Vagina (tissue), 2 donors: ENCODE results near the gene CTXN3. TPM values are rescaled to one million over a fixed set of nuclear protein-coding genes. Genes with fewer than 3 reads are reported as not detected.

Experiments
- DNase-seq, 2 donors: peaks; one replicate each; pipeline ENCODE4 v3.0.0-alpha.2; 2017; ENCODE audit errors: extremely low spot score in 2 of 2
- H3K27ac ChIP-seq: fragments of 200-600 bp; sonication (generic); one replicate; pipeline ENCODE4 v1.5.1; 2019
- H3K27me3 ChIP-seq: fragments of 200-600 bp; sonication (generic); one replicate; pipeline ENCODE4 v1.5.1; 2019
- H3K36me3 ChIP-seq, 2 donors: fragments of 200-600 bp; sonication (generic); one replicate each; pipeline ENCODE4 v1.5.1; 2017 to 2019
- H3K4me1 ChIP-seq: fragments of 200-600 bp; sonication (generic); one replicate; pipeline ENCODE4 v1.5.1; 2019
- H3K4me3 ChIP-seq, 2 donors: fragments of 200-600 bp; sonication (generic); 1 replicate in 1 of 2; 2 replicates in 1 of 2; pipeline ENCODE4 v1.5.1; 2016 to 2019
- H3K9me3 ChIP-seq: fragments of 200-600 bp; sonication (generic); one replicate; pipeline ENCODE4 v1.5.1; 2019
- CTCF ChIP-seq, 3 experiments: fragments of 450-650 bp in 2 of 3; fragments of 200-600 bp in 1 of 3; sonication (generic) in 1 of 3; IDR thresholded peaks; one replicate each; pipeline ENCODE4 v1.5.1; 2017 to 2019; ENCODE audit warnings: antibody characterized with exemption in 3 of 3, mild to moderate bottlenecking in 2 of 3, moderate library complexity in 2 of 3
- POLR2A ChIP-seq, 2 donors: fragments of 450-650 bp; IDR thresholded peaks; one replicate each; pipeline ENCODE4 v1.6.1; 2017; ENCODE audit warnings: antibody characterized with exemption in 2 of 2, mild to moderate bottlenecking in 2 of 2, moderate library complexity in 2 of 2
- POLR2AphosphoS5 ChIP-seq, 2 donors: sonication (generic); formaldehyde crosslinking; IDR thresholded peaks; one replicate each; pipeline ENCODE4 v1.9.0; 2017; ENCODE audit warnings: antibody characterized with exemption in 2 of 2, mild to moderate bottlenecking in 2 of 2, low read depth in 1 of 2; ENCODE audit not compliant: insufficient read depth in 1 of 2
- intact Hi-C: fragments of 100-400 bp; cut with DNase I; formaldehyde crosslinking; loops from one replicate; pipeline ENCODE4 v1.15.1; 2023
- total RNA-seq: library from RNA; depleted of rRNA; stranded (reverse); fragments of >200 nt; gene quantifications from one replicate; pipeline ENCODE4 v1.2.3, GENCODE V29; 2016

CTXN3 gene
- total RNA-seq, 1 donor from 2014 or later, result not detected

GRCh38 chr5:127650022-127650421 is 1.1 kb downstream of the CTXN3 start:
- Histone ChIP-seq H3K4me3 (no peak overlapping the region), H3K9me3 (no peaks in the 10 kb centered on the region), H3K36me3 (no peaks in the 10 kb centered on the region), H3K27me3 (no peaks in the 10 kb centered on the region), H3K4me1 (peaks cover 9% of the 10 kb centered on the region), H3K27ac (no peak overlapping the region)
- intact Hi-C loops, result no loop called here
- DNase-seq, result no peak
- TF ChIP-seq POLR2A (IDR thresholded peaks at IDR 0.05), result no peak
- no peak for TF ChIP-seq CTCF (IDR thresholded peaks at IDR 0.05)
- no peak for TF ChIP-seq POLR2AphosphoS5 (IDR thresholded peaks at IDR 0.05; ENCODE audit: insufficient read depth in 1 of 2, low read depth in 1 of 2)

GRCh38 chr5:127650649-127651048 is 1.8 kb downstream of the CTXN3 start:
- H3K36me3 ChIP-seq, result no peaks in the 10 kb centered on the region
- no peak for TF ChIP-seq CTCF (IDR thresholded peaks at IDR 0.05)
- no peak for TF ChIP-seq POLR2A (IDR thresholded peaks at IDR 0.05)
- no peak for TF ChIP-seq POLR2AphosphoS5 (IDR thresholded peaks at IDR 0.05; ENCODE audit: insufficient read depth in 1 of 2, low read depth in 1 of 2)
- no peaks in the 10 kb centered on the region for H3K9me3 ChIP-seq
- DNase-seq, result no peak
- intact Hi-C loops, result no loop called here
- no peak overlapping the region for H3K27ac ChIP-seq
- H3K27me3 ChIP-seq, result no peaks in the 10 kb centered on the region
- H3K4me3 ChIP-seq, result no peak overlapping the region
- H3K4me1 ChIP-seq, result peaks cover 9% of the 10 kb centered on the region

- Histone ChIP-seq H3K9me3 (no peaks in the 10 kb centered on the region), H3K36me3 (no peaks in the 10 kb centered on the region), H3K4me1 (peaks cover 9% of the 10 kb centered on the region), H3K4me3 (no peak overlapping the region), H3K27me3 (no peaks in the 10 kb centered on the region), H3K27ac (no peak overlapping the region)
- no peak for DNase-seq
- intact Hi-C loops, result no loop called here
- no peak for TF ChIP-seq POLR2AphosphoS5 (IDR thresholded peaks at IDR 0.05; ENCODE audit: insufficient read depth in 1 of 2, low read depth in 1 of 2)
- no peak for TF ChIP-seq POLR2A (IDR thresholded peaks at IDR 0.05)
- no peak for TF ChIP-seq CTCF (IDR thresholded peaks at IDR 0.05)
These were observed 4.2 kb downstream of the CTXN3 start for GRCh38 chr5:127652952-127653611.

GRCh38 chr5:127656825-127657224 is 7.9 kb downstream of the CTXN3 start:
- H3K4me3 ChIP-seq, result no peak overlapping the region
- H3K27ac ChIP-seq, result no peak overlapping the region
- no peak for TF ChIP-seq POLR2AphosphoS5 (IDR thresholded peaks at IDR 0.05; ENCODE audit: insufficient read depth in 1 of 2, low read depth in 1 of 2)
- no peak for TF ChIP-seq CTCF (IDR thresholded peaks at IDR 0.05)
- no peak for TF ChIP-seq POLR2A (IDR thresholded peaks at IDR 0.05)
- H3K27me3 ChIP-seq, result no peaks in the 10 kb centered on the region
- no peak for DNase-seq
- intact Hi-C loops, result no loop called here
- H3K36me3 ChIP-seq, result no peaks in the 10 kb centered on the region
- H3K9me3 ChIP-seq, result no peaks in the 10 kb centered on the region
- no peaks in the 10 kb centered on the region for H3K4me1 ChIP-seq

- peaks cover 2% of the 10 kb centered on the region for H3K4me1 ChIP-seq
- TF ChIP-seq CTCF (IDR thresholded peaks at IDR 0.05) (no peak), POLR2AphosphoS5 (IDR thresholded peaks at IDR 0.05; ENCODE audit: insufficient read depth in 1 of 2, low read depth in 1 of 2) (no peak), POLR2A (IDR thresholded peaks at IDR 0.05) (no peak)
- DNase-seq, result no peak
- H3K27me3 ChIP-seq, result no peaks in the 10 kb centered on the region
- no peaks in the 10 kb centered on the region for H3K36me3 ChIP-seq
- H3K9me3 ChIP-seq, result no peaks in the 10 kb centered on the region
- no peak overlapping the region for H3K27ac ChIP-seq
- no peak overlapping the region for H3K4me3 ChIP-seq
- intact Hi-C loops, result no loop called here
These were observed 11.3 kb downstream of the CTXN3 start for GRCh38 chr5:127660047-127660733.
